ENCODE results near the gene UNC45B.

DNA sequence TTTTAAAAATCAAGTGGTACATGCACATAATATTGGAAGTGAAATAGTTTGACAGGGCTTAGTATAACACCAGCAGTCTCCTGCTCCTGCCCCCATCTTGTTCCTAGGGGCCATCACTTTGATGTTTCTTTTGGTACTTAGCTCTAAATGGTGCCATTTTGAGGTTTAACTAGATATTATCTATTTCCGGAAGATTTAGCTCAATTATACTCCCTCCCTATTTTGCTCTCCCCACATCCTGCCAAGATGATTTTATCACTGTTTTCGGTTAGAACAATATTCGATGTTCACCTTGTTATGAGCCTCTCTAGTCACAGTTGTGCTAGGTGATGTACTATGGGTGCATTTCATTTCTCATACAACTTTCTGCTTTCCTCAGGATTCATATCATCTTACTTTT is 66.6 kb downstream of the UNC45B start:
- TF ChIP-seq, protein P1, sequence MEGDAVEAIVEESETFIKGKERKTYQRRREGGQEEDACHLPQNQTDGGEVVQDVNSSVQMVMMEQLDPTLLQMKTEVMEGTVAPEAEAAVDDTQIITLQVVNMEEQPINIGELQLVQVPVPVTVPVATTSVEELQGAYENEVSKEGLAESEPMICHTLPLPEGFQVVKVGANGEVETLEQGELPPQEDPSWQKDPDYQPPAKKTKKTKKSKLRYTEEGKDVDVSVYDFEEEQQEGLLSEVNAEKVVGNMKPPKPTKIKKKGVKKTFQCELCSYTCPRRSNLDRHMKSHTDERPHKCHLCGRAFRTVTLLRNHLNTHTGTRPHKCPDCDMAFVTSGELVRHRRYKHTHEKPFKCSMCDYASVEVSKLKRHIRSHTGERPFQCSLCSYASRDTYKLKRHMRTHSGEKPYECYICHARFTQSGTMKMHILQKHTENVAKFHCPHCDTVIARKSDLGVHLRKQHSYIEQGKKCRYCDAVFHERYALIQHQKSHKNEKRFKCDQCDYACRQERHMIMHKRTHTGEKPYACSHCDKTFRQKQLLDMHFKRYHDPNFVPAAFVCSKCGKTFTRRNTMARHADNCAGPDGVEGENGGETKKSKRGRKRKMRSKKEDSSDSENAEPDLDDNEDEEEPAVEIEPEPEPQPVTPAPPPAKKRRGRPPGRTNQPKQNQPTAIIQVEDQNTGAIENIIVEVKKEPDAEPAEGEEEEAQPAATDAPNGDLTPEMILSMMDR (conservative IDR thresholded peaks at IDR 0.05 in 1 of 2, IDR thresholded peaks at IDR 0.05 in 1 of 2; ENCODE audit: extremely low read depth in 1 of 2, insufficient read depth in 1 of 2, low read depth in 1 of 2, low read length in 2 of 2) = no peak
- TF ChIP-seq EZH2 (IDR thresholded peaks at IDR 0.05; ENCODE audit: borderline replicate concordance, low read length) = no peak

Measured in mammary epithelial cell (primary cell).